Gastrocnemius medialis (tissue), 4 donors: ENCODE measurements around the gene KRTAP29-1.

Experiments used
- POLR2A ChIP-seq, 2 donors: fragments of 450-650 bp; IDR thresholded peaks; one replicate each; pipeline ENCODE4 v1.6.1; 2017; ENCODE audit warnings: antibody characterized with exemption in 2 of 2, mild to moderate bottlenecking in 2 of 2, moderate library complexity in 2 of 2
- TF ChIP-seq, protein P1 (sequence below), 5 experiments: fragments of 450-650 bp in 3 of 5; fragments of 200-600 bp in 2 of 5; sonication (generic) in 2 of 5; IDR thresholded peaks in 4 of 5; conservative IDR thresholded peaks in 1 of 5; 1 replicate in 4 of 5; 2 replicates in 1 of 5; pipeline ENCODE4 v1.5.1; 2016 to 2019; ENCODE audit warnings: antibody characterized with exemption in 5 of 5, mild to moderate bottlenecking in 3 of 5, moderate library complexity in 3 of 5

DNA sequence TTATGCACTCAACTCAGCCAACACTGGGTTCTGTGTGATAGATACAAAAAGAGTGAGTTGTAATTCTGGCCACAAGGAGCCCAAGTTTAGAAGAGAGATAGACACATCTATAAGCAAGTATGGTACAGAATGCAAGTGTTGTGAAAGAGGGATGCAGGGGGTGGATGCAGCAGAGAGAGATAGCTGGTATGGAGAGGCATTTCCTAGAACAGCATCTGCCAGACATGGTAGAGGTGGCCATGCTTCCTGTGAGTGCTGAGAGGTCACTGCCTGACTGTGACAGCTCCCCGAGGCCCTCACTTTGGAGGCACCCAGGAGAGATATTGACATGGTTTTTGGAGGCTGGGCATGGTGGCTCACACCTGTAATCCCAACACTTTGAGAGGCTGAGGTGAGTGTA is 8.5 kb upstream of the KRTAP29-1 start:
- TF ChIP-seq, protein P1, sequence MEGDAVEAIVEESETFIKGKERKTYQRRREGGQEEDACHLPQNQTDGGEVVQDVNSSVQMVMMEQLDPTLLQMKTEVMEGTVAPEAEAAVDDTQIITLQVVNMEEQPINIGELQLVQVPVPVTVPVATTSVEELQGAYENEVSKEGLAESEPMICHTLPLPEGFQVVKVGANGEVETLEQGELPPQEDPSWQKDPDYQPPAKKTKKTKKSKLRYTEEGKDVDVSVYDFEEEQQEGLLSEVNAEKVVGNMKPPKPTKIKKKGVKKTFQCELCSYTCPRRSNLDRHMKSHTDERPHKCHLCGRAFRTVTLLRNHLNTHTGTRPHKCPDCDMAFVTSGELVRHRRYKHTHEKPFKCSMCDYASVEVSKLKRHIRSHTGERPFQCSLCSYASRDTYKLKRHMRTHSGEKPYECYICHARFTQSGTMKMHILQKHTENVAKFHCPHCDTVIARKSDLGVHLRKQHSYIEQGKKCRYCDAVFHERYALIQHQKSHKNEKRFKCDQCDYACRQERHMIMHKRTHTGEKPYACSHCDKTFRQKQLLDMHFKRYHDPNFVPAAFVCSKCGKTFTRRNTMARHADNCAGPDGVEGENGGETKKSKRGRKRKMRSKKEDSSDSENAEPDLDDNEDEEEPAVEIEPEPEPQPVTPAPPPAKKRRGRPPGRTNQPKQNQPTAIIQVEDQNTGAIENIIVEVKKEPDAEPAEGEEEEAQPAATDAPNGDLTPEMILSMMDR (IDR thresholded peaks at IDR 0.05 in 4 of 5, conservative IDR thresholded peaks at IDR 0.05 in 1 of 5): no peak
- TF ChIP-seq POLR2A (IDR thresholded peaks at IDR 0.05): no peak
